Fibroblast of lung (primary cell): ENCODE results near the gene ANKRD40. TPM values are rescaled to one million over a fixed set of nuclear protein-coding genes. Genes with fewer than 3 reads are reported as not detected.

Source experiments
- DNase-seq, 2 donors: peaks; one replicate each; pipeline versions ENCODE4 v3.0.0 to v3.0.0-alpha.2; 2010; ENCODE audit warnings: low read depth in 2 of 2
- H2AFZ ChIP-seq: 2 replicates; pipeline ENCODE4 v1.5.1; 2012; ENCODE audit warnings: low read length, control low read depth, inconsistent platforms
- H3K27ac ChIP-seq: 2 replicates; pipeline ENCODE4 v1.5.1; 2011; ENCODE audit warnings: low read length, control low read depth; ENCODE audit not compliant: insufficient read depth
- H3K27me3 ChIP-seq: 2 replicates; pipeline ENCODE4 v1.5.1; 2011; ENCODE audit warnings: mild to moderate bottlenecking, low read length; ENCODE audit not compliant: control insufficient read depth, insufficient read depth
- H3K36me3 ChIP-seq: 2 replicates; pipeline ENCODE4 v1.5.1; 2011; ENCODE audit warnings: low read length; ENCODE audit not compliant: control insufficient read depth, insufficient read depth
- H3K4me1 ChIP-seq: 2 replicates; pipeline ENCODE4 v1.5.1; 2011; ENCODE audit warnings: low read length; ENCODE audit not compliant: control insufficient read depth, insufficient read depth; ENCODE audit errors: extremely low read depth
- H3K4me2 ChIP-seq: 2 replicates; pipeline ENCODE4 v1.5.1; 2011; ENCODE audit warnings: low read length, control low read depth; ENCODE audit not compliant: insufficient read depth; ENCODE audit errors: extremely low read depth
- H3K4me3 ChIP-seq, 4 experiments: fragments of 200-600 bp in 1 of 4; sonication (generic) in 1 of 4; replicated peaks in 1 of 4; 2 replicates each; pipeline ENCODE4 v1.5.1; 2011 to 2016; ENCODE audit warnings: low read length in 4 of 4, low read depth in 3 of 4, mild to moderate bottlenecking in 3 of 4, control low read depth in 2 of 4, inconsistent platforms in 1 of 4, mixed read lengths in 1 of 4; ENCODE audit not compliant: insufficient read depth in 1 of 4; ENCODE audit errors: control extremely low read depth in 1 of 4
- H3K79me2 ChIP-seq: 2 replicates; pipeline ENCODE4 v1.5.1; 2012; ENCODE audit warnings: mild to moderate bottlenecking, low read length, inconsistent platforms; ENCODE audit not compliant: control insufficient read depth, insufficient read depth
- H3K9ac ChIP-seq: 2 replicates; pipeline ENCODE4 v1.5.1; 2011; ENCODE audit warnings: mild to moderate bottlenecking, low read length, control low read depth; ENCODE audit not compliant: insufficient read depth
- H3K9me3 ChIP-seq: 2 replicates; pipeline ENCODE4 v1.5.1; 2012; ENCODE audit warnings: low read depth, low read length; ENCODE audit not compliant: control insufficient read depth, insufficient read depth
- H4K20me1 ChIP-seq: 2 replicates; pipeline ENCODE4 v1.5.1; 2011; ENCODE audit warnings: low read length; ENCODE audit not compliant: control insufficient read depth, insufficient read depth; ENCODE audit errors: extremely low read depth
- EZH2 ChIP-seq: IDR thresholded peaks from 2 replicates; pipeline ENCODE4 v1.5.1; 2012; ENCODE audit warnings: low read length, control low read depth, mild to moderate bottlenecking; ENCODE audit errors: missing control alignments
- polyA plus RNA-seq, 2 donors: library from polyadenylated mRNA; depleted of rRNA in 1 of 2; stranded (reverse) in 1 of 2; unstranded in 1 of 2; fragments of >200 nt; gene quantifications; 2 replicates each; pipeline ENCODE4 v1.2.1, GENCODE V29; 2011 to 2012; ENCODE audit warnings: missing spikeins in 1 of 2
- total RNA-seq: library from RNA; depleted of rRNA; stranded (reverse); fragments of >200 nt; gene quantifications from 2 replicates; pipeline ENCODE4 v1.2.1, GENCODE V29; 2014
- TF ChIP-seq, protein P1 (sequence below), 2 donors: IDR thresholded peaks in 1 of 2; conservative IDR thresholded peaks in 1 of 2; 1 replicate in 1 of 2; 2 replicates in 1 of 2; pipeline ENCODE4 v1.5.1; 2011 to 2012; ENCODE audit warnings: low read length in 2 of 2, control low read depth in 1 of 2, inconsistent platforms in 1 of 2, low read depth in 1 of 2, mild to moderate bottlenecking in 1 of 2

Gene ANKRD40
- total and polyA plus RNA-seq, 2 donors (not counting 1 experiment from before 2014, with no cell fraction given) = 34.5 to 59.9 TPM

DNA sequence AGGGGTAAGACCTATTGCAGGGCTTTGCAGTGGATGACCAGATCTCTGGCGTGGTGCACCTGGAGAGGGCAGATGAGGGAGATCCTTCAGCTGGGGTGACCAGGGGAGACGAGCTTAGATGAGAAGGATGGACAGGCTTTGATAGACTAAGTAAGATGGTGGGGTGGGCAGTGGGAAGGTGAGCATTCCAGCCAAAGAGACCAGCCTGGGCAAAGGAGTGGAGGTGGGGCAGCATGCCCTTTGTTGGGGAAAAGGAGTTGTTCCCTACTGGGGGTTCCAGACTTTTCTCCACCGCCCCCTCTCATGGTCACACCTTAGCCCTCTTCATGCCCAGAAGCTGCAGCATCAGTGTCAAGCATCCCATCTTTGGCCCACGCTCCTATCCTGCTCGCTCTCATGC is 27.6 kb downstream of the ANKRD40 start:
- peaks cover 3% of the 10 kb centered on the region for H3K4me1 ChIP-seq
- H3K4me2 ChIP-seq = no peak overlapping the region
- no peaks in the 10 kb centered on the region for H3K36me3 ChIP-seq
- H3K4me3 ChIP-seq = no peak overlapping the region
- no peaks in the 10 kb centered on the region for H3K9me3 ChIP-seq
- H3K9ac ChIP-seq = no peak overlapping the region
- H3K27me3 ChIP-seq = no peaks in the 10 kb centered on the region
- no peaks in the 10 kb centered on the region for H4K20me1 ChIP-seq
- no peak overlapping the region for H2AFZ ChIP-seq
- DNase-seq = no peak
- H3K27ac ChIP-seq = no peak overlapping the region
- TF ChIP-seq, protein P1, sequence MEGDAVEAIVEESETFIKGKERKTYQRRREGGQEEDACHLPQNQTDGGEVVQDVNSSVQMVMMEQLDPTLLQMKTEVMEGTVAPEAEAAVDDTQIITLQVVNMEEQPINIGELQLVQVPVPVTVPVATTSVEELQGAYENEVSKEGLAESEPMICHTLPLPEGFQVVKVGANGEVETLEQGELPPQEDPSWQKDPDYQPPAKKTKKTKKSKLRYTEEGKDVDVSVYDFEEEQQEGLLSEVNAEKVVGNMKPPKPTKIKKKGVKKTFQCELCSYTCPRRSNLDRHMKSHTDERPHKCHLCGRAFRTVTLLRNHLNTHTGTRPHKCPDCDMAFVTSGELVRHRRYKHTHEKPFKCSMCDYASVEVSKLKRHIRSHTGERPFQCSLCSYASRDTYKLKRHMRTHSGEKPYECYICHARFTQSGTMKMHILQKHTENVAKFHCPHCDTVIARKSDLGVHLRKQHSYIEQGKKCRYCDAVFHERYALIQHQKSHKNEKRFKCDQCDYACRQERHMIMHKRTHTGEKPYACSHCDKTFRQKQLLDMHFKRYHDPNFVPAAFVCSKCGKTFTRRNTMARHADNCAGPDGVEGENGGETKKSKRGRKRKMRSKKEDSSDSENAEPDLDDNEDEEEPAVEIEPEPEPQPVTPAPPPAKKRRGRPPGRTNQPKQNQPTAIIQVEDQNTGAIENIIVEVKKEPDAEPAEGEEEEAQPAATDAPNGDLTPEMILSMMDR (conservative IDR thresholded peaks at IDR 0.05 in 1 of 2, IDR thresholded peaks at IDR 0.05 in 1 of 2; ENCODE audit: low read depth in 1 of 2, low read length in 2 of 2) = no peak
- TF ChIP-seq EZH2 = no peak
- H3K79me2 ChIP-seq = no peaks in the 10 kb centered on the region

DNA sequence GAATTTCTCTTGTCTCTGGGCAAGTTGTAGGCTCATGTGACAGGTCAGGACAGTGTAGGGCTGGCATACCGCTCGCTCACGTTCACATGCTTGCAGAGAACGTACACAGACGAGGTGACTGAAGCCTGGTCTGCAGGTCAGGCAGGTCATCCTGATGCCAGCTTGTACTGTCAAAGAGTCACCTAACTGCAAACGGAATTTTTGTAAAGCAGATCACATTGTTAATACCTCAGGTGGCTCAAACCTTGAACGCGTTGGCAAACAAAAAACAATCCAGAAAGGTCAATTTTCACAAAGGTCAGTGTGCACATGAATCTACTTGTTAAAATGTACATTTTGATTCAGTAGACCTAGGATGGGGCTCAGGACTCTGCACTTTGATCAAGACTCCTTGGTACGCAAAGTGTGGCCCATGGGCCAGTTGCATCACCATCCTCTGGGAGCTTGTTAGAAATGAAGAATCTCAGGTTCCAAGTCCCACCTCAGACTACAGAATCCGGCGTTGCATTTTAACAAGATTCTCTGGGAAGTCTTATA is 28.6 kb downstream of the ANKRD40 start:
- Histone ChIP-seq H3K27ac (no peak overlapping the region), H3K79me2 (no peaks in the 10 kb centered on the region), H4K20me1 (no peaks in the 10 kb centered on the region), H3K4me1 (peaks cover 3% of the 10 kb centered on the region), H3K4me3 (no peak overlapping the region), H3K27me3 (no peaks in the 10 kb centered on the region), H2AFZ (no peak overlapping the region), H3K9ac (no peak overlapping the region), H3K4me2 (no peak overlapping the region), H3K36me3 (no peaks in the 10 kb centered on the region), H3K9me3 (no peaks in the 10 kb centered on the region)
- no peak for TF ChIP-seq EZH2
- DNase-seq = no peak

DNA sequence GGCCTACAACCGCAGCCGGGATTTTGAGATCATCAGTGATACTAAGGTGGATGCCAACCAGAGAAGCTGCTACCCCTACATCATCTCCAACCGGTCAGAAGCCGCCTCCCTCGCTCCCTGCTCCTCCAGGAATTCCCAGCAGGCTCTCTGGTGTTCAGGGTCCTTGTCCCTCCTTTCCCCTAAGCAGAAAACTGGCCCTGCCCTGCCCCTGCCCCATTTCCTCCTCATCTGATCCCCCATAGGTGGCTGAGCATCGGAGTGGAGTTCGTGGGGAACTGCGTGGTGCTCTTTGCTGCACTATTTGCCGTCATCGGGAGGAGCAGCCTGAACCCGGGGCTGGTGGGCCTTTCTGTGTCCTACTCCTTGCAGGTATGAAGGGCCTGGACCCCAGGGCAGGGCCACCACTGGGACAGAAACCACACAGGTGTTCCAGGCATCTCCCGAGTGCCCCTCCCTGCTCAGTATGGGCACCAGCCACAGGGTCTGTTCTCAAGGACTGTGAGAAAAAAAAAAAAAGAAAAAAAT is 29.8 kb downstream of the ANKRD40 start:
- H4K20me1 ChIP-seq = no peaks in the 10 kb centered on the region
- H3K4me2 ChIP-seq = no peak overlapping the region
- H3K27me3 ChIP-seq = no peaks in the 10 kb centered on the region
- H3K4me1 ChIP-seq = peaks cover 3% of the 10 kb centered on the region
- no peak overlapping the region for H3K9ac ChIP-seq
- TF ChIP-seq EZH2 = no peak
- TF ChIP-seq, protein P1 (conservative IDR thresholded peaks at IDR 0.05 in 1 of 2, IDR thresholded peaks at IDR 0.05 in 1 of 2; ENCODE audit: low read depth in 1 of 2, low read length in 2 of 2) = no peak
- H3K9me3 ChIP-seq = no peaks in the 10 kb centered on the region
- H3K4me3 ChIP-seq = no peak overlapping the region
- H3K79me2 ChIP-seq = no peaks in the 10 kb centered on the region
- DNase-seq = no peak
- H3K27ac ChIP-seq = no peak overlapping the region
- H2AFZ ChIP-seq = no peak overlapping the region
- H3K36me3 ChIP-seq = no peaks in the 10 kb centered on the region
